ENCODE measurements around the gene UBA7. TPM values are rescaled to one million over a fixed set of nuclear protein-coding genes. Genes with fewer than 3 reads are reported as not detected.
A peak's percentile ranks its signal among the peaks of the same experiment; 100 is the strongest.

Gene UBA7
- polyA plus RNA-seq, 1 donor from 2014 or later, result 4.0 TPM

DNA sequence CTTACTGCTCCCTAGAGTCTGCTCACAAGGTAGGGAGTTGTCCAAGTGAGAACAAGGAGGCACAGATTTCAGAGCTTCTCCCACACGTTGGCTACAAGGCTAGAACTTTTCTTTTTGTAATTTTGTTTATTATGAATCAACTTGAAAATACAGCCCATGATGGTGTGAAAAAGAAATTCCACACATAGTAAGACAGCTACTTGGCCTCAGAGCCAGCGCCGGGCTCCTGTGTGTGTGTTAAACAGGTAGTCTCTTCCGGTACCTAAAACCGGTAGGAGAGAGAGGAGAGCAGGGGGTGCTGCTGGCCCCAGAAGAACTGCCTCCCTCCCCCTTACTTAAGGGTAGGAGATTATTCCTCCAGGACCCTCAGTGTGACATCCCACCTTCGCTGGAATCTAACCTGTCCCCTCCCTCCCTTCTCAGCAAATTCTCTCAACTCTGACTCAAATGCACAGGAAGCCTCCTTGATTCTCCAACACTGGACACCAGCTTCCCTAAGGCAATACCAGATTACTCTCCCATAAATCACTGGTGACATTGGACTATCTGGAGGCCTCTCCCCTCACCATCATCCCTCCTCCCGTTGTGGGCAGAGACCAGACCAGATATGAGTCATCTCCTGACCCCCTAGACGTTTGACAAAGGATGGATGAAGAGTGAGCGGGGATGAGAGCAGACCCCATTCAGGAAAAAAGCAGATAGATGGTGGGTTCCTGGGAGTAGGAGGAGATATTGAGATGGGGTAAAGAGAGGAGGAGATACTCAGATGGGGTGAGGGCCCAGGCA lies 22.9 kb downstream of the UBA7 start:
- no peak for TF ChIP-seq CTCF (IDR thresholded peaks at IDR 0.05; ENCODE audit: poor library complexity, severe bottlenecking)
- no peak for TF ChIP-seq MXI1 (conservative IDR thresholded peaks at IDR 0.05; ENCODE audit: poor library complexity, severe bottlenecking)
- TF ChIP-seq EP300 (conservative IDR thresholded peaks at IDR 0.05; ENCODE audit: poor library complexity, severe bottlenecking), result no peak
- TF ChIP-seq POLR2AphosphoS5 (IDR thresholded peaks at IDR 0.05), result no peak
- TF ChIP-seq SMC3 (conservative IDR thresholded peaks at IDR 0.05; ENCODE audit: poor library complexity), result no peak
- no peak for TF ChIP-seq EZH2 (IDR thresholded peaks at IDR 0.05; ENCODE audit: borderline replicate concordance, insufficient read depth, low read length, poor library complexity, severe bottlenecking)
- TF ChIP-seq REST (IDR thresholded peaks at IDR 0.05; ENCODE audit: borderline replicate concordance), result no peak
- TF ChIP-seq RAD21 (conservative IDR thresholded peaks at IDR 0.05), result no peak
- peak overlapping the region; percentile 11 for H3K4me2 ChIP-seq (ENCODE audit: low read length)
- H3K4me3 ChIP-seq (ENCODE audit: low read length), result peak overlapping the region; percentile 25
- no peaks in the 10 kb centered on the region for H4K20me1 ChIP-seq (ENCODE audit: insufficient read depth)
- peak overlapping the region; percentile 56 for H3K9ac ChIP-seq (ENCODE audit: low read length)
- peaks cover 5% of the 10 kb centered on the region for H3K79me2 ChIP-seq (replicated peaks; ENCODE audit: insufficient read depth, low read length)
- H3F3A ChIP-seq (ENCODE audit: insufficient read depth, low read length, poor library complexity, severe bottlenecking), result no peaks in the 10 kb centered on the region
- no peaks in the 10 kb centered on the region for H3K9me3 ChIP-seq (ENCODE audit: low read length)
- no peaks in the 10 kb centered on the region for H3K36me3 ChIP-seq (ENCODE audit: insufficient read depth, low read length)
- H2AFZ ChIP-seq (ENCODE audit: low read depth, low read length), result peak overlapping the region; percentile 66
- H3K9me2 ChIP-seq (ENCODE audit: insufficient read depth, low read length), result no peaks in the 10 kb centered on the region
- H3K27ac ChIP-seq (ENCODE audit: low read length), result peak overlapping the region; percentile 89
- H3K27me3 ChIP-seq (ENCODE audit: insufficient read depth, low read depth, low read length), result no peaks in the 10 kb centered on the region

DNA sequence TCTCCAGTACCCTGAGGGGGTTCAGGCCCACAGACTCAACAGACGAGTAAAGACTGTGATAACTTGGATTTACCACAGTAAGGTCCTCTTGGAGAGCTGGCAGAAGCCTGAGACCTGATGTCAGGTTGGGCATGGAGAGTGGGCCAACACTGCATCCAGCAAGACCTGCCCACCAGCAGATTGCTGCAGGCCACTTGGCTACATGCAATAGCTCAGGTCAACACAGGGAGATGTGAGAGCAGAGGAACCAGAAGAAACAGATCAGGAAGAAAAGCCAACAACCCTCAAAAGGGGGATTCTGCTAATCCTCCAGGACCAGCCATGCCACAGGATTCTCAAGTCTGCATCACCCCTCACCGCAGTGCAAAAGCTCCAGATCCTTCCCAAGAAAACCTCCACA lies 25.7 kb downstream of the UBA7 start:
- Histone ChIP-seq H3K36me3 (ENCODE audit: insufficient read depth, low read length) (no peaks in the 10 kb centered on the region), H3K27me3 (ENCODE audit: insufficient read depth, low read depth, low read length) (no peaks in the 10 kb centered on the region), H3K9me2 (ENCODE audit: insufficient read depth, low read length) (no peaks in the 10 kb centered on the region), H2AFZ (ENCODE audit: low read depth, low read length) (no peak overlapping the region), H3F3A (ENCODE audit: insufficient read depth, low read length, poor library complexity, severe bottlenecking) (no peaks in the 10 kb centered on the region), H3K27ac (ENCODE audit: low read length) (no peak overlapping the region), H3K9ac (ENCODE audit: low read length) (no peak overlapping the region), H3K79me2 (replicated peaks; ENCODE audit: insufficient read depth, low read length) (peaks cover 31% of the 10 kb centered on the region), H4K20me1 (ENCODE audit: insufficient read depth) (no peaks in the 10 kb centered on the region), H3K9me3 (ENCODE audit: low read length) (no peaks in the 10 kb centered on the region), H3K4me3 (ENCODE audit: low read length) (no peak overlapping the region), H3K4me2 (ENCODE audit: low read length) (no peak overlapping the region)
- no peak for TF ChIP-seq REST (IDR thresholded peaks at IDR 0.05; ENCODE audit: borderline replicate concordance)
- TF ChIP-seq EZH2 (IDR thresholded peaks at IDR 0.05; ENCODE audit: borderline replicate concordance, insufficient read depth, low read length, poor library complexity, severe bottlenecking), result no peak
- TF ChIP-seq SMC3 (conservative IDR thresholded peaks at IDR 0.05; ENCODE audit: poor library complexity), result no peak
- TF ChIP-seq EP300 (conservative IDR thresholded peaks at IDR 0.05; ENCODE audit: poor library complexity, severe bottlenecking), result no peak
